ENCODE results near the gene ZNF236. TPM values are rescaled to one million over a fixed set of nuclear protein-coding genes. Genes with fewer than 3 reads are reported as not detected.

ZNF236 gene
- total and polyA plus RNA-seq, 2 of the 13 experiments (the other 11 are each of a cell fraction or from before 2014, with no cell fraction given): 3.0 to 7.2 TPM

DNA sequence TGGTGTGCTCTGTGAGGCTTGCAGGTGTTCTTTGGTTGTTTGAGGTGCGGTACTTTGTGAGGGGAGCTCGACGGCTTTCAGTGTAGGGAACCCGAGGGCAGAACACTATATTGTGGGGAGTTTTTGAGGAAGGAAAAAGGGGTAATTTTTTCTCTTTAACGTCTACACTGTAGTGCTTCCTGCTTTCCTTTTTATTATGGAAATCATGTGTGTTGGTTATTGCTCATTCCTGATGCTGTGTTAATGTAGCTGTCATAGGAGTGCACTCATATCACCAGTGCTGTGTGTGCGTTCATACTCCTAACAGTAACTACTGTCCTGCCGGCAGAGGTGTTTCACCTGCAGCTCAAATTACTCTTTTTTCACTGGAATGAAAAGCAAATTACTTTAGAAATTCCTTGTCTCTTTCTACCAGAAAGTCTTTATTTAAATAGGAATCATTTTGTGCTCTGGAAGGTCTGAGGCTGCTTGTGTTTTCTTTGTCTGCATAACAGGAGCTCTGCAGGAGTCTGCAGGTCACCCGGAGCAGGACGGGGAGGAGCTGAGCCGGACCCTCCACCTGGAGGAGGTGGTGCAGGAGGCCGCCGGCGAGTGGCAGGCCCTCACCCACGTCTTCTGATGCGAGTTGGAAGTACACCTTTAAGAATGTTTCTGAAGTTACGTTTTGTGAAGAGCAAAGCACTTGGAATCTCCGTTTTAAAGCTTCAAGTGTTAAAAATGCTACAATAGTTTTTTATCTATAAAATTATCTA, 145.5 kb downstream of the ZNF236 start:
- FAIRE-seq (no peak), ATAC-seq (no peak)
- H3K9me3 ChIP-seq (ENCODE audit: low read length): no peaks in the 10 kb centered on the region

More for the DNA sequence above, 145.5 kb downstream of the ZNF236 start:
- no peaks in the 10 kb centered on the region for H3K4me1 ChIP-seq (ENCODE audit: insufficient read depth, low read length)
- no peak for DNase-seq (ENCODE audit: low spot score)
- H3K27me3 ChIP-seq (ENCODE audit: control insufficient read depth in 1 of 2, insufficient read depth in 2 of 2, low read length in 2 of 2): no peaks in the 10 kb centered on the region
- H3K9ac ChIP-seq (ENCODE audit: insufficient read depth, low read depth, low read length): no peak overlapping the region
- WGBS (ENCODE audit: low lambda C conversion rate): 87% methylated on average over 17 of the region's 17 CpGs
- no peaks in the 10 kb centered on the region for H4K20me1 ChIP-seq (ENCODE audit: insufficient read depth, low read length)
- TF ChIP-seq, protein P1, sequence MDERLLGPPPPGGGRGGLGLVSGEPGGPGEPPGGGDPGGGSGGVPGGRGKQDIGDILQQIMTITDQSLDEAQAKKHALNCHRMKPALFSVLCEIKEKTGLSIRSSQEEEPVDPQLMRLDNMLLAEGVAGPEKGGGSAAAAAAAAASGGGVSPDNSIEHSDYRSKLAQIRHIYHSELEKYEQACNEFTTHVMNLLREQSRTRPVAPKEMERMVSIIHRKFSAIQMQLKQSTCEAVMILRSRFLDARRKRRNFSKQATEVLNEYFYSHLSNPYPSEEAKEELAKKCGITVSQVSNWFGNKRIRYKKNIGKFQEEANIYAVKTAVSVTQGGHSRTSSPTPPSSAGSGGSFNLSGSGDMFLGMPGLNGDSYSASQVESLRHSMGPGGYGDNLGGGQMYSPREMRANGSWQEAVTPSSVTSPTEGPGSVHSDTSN (CRISPR knock-in tag; IDR thresholded peaks at IDR 0.05): no peak
- TF ChIP-seq FLYWCH1 (CRISPR knock-in tag; IDR thresholded peaks at IDR 0.05): no peak
- no peak for TF ChIP-seq SRSF1 (optimal IDR thresholded peaks at IDR 0.05; ENCODE audit: low read depth, low read length)
- TF ChIP-seq HBP1 (CRISPR knock-in tag; IDR thresholded peaks at IDR 0.05; ENCODE audit: low read depth): no peak
- no peak for TF ChIP-seq REST (IDR thresholded peaks at IDR 0.05; ENCODE audit: borderline replicate concordance in 1 of 2, low read depth in 1 of 2, low read length in 2 of 2)
- no peak for TF ChIP-seq ZNF460 (CRISPR knock-in tag; IDR thresholded peaks at IDR 0.05; ENCODE audit: borderline replicate concordance)
- no peak for TF ChIP-seq MEF2D (CRISPR knock-in tag; IDR thresholded peaks at IDR 0.05)
- TF ChIP-seq, protein P2, sequence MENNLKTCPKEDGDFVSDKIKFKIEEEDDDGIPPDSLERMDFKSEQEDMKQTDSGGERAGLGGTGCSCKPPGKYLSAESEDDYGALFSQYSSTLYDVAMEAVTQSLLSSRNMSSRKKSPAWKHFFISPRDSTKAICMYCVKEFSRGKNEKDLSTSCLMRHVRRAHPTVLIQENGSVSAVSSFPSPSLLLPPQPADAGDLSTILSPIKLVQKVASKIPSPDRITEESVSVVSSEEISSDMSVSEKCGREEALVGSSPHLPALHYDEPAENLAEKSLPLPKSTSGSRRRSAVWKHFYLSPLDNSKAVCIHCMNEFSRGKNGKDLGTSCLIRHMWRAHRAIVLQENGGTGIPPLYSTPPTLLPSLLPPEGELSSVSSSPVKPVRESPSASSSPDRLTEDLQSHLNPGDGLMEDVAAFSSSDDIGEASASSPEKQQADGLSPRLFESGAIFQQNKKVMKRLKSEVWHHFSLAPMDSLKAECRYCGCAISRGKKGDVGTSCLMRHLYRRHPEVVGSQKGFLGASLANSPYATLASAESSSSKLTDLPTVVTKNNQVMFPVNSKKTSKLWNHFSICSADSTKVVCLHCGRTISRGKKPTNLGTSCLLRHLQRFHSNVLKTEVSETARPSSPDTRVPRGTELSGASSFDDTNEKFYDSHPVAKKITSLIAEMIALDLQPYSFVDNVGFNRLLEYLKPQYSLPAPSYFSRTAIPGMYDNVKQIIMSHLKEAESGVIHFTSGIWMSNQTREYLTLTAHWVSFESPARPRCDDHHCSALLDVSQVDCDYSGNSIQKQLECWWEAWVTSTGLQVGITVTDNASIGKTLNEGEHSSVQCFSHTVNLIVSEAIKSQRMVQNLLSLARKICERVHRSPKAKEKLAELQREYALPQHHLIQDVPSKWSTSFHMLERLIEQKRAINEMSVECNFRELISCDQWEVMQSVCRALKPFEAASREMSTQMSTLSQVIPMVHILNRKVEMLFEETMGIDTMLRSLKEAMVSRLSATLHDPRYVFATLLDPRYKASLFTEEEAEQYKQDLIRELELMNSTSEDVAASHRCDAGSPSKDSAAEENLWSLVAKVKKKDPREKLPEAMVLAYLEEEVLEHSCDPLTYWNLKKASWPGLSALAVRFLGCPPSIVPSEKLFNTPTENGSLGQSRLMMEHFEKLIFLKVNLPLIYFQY (CRISPR knock-in tag; IDR thresholded peaks at IDR 0.05; ENCODE audit: borderline replicate concordance): no peak
- TF ChIP-seq RXRB (CRISPR knock-in tag; IDR thresholded peaks at IDR 0.05; ENCODE audit: borderline replicate concordance): no peak
- BruUV-seq (replicated peaks): no TSS peak
- H2AFZ ChIP-seq (ENCODE audit: low read length): no peak overlapping the region
- no peak overlapping the region for H3K27ac ChIP-seq (ENCODE audit: extremely low read length, insufficient read depth, low read length)
- intact Hi-C loops (cut with micrococcal nuclease; ENCODE audit: unreplicated experiment): no loop called here
- ChIA-PET CTCF (ENCODE audit: low intra/inter-chr PET ratio, low total read pairs) (no interaction called here), POLR2A (no interaction called here)
- in situ Hi-C loops (cut with HindIII; ENCODE audit: extremely low pct_ligation_motif_present, low pct_unique_long_range_greater_than_20kb): no loop called here
- H3K4me2 ChIP-seq (ENCODE audit: low read depth, low read length): no peak overlapping the region
- H3K4me3 ChIP-seq (replicated peaks in 1 of 3; ENCODE audit: insufficient read depth in 1 of 3, low read depth in 2 of 3, low read length in 3 of 3): no peak overlapping the region
- peaks cover 0 to 8% of the 10 kb centered on the region in 2 experiments; a peak in 4 of 5 replicates for H3K36me3 ChIP-seq (replicated peaks in 1 of 2; ENCODE audit: control insufficient read depth in 1 of 2, insufficient read depth in 2 of 2, low read length in 2 of 2)
- no peaks in the 10 kb centered on the region for H3K79me2 ChIP-seq (ENCODE audit: insufficient read depth, low read length)
